ENCODE measurements around the gene GALNT10.

Gene GALNT10

DNA sequence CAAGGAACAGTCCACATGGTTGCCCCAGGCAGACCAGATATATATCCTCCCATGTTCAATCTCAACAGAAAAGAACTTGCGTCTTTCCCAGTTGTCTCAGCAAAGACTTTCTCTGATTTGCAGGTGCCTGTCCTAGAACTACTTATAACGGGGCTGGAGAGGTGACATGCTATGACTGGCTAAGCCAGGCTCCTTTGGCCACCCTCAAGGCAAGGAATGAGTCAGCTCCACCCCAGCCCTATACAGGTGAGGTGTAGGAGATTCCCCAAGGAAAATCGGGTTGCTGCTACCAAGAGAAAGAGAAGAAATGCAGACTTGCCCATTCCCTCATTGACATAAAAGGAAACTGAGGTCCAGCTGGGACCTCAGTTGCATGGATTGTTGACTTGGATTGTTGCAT, 127.4 kb downstream of the GALNT10 start:
- no peak for DNase-seq (ENCODE audit: low read depth in 3 of 3, low spot score in 1 of 3)

DNA sequence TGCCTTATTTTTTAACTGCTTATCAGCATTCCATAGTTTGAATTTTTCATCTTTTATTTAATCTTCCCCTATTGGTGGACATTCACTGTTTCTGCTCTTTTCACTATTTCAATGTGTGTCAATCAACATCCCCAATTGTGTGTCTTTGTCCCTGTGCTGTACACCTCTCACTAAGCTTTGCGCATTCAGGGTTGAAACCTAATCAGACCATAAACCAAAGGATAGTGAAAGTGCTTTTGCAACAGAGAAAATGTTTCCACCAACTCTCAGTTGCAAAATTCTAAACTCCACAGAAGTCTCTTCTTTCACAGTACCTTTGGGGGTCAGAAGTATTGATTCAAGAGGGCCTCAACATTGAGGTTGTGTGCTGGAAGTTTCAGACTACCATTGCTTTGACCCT, 128.2 kb downstream of the GALNT10 start:
- no peak for DNase-seq (ENCODE audit: low read depth in 3 of 3, low spot score in 1 of 3)

- DNase-seq (ENCODE audit: low read depth in 3 of 3, low spot score in 1 of 3) = no peak
Measured at GRCh38 chr5:154319736-154320135, 129.2 kb downstream of the GALNT10 start.

DNA sequence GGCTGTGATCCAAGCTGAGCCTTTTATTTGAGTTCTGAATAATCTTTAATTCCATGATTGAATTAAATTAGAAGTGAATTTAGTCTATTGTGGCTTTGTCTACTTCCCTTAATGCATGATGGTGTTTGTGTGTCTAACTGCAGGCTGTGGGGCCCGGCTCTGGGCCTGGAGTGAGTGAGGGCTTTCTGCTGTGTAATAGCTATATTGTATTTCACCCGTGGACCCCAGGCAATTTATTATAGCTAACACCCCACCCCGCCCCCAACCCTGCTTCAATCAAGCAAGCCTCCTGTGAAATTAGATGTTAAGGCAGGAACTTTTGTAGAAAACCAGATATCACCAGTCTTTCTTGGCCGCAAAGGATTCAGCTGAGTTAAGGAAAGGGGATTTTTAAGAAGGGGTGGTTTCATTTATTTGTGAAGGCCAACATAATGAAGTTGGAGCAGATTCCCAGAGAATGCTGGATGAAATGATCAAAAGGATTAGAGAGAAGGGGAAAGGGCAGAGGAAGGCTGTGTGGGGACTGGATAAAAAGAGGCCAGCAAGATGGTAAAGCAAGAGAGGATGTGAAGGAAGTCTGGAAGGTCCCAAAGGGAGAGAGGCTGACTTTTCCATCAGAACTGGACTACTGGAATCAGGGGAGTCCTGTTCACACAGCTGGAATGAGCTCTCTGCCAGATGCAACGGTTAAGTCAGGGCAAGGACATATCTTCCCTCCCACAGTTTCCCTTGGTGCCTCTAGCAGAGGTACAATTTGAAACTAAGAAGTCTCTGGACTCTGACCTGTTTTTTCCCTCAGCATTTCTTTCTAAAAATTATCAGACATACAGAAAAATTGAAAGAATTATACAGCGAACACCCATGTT, 129.9 kb downstream of the GALNT10 start:
- no peak for DNase-seq (ENCODE audit: low read depth in 3 of 3, low spot score in 1 of 3)

DNA sequence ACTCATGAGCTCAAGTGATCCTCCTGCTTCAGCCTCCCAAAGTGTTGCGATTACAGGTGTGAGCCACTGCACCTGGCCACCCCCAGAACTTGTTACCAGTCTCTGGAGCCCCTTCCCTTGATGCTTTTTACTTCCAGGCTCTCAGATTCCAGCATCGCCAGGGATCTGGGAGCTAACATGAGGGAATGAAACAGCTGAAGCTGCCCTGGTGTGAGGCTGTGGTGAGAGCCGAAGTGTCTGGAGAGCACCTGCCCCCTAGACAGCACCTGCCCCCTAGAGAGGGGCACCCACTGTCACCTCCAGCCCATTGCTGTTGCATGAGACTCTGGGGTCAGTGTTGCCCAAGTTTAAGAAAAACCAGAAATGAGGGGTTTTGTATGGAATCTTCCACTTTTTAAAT, 131.0 kb downstream of the GALNT10 start:
- no peak for DNase-seq (ENCODE audit: low read depth in 3 of 3, low spot score in 1 of 3)

GRCh38 chr5:154324033-154324432, 133.5 kb downstream of the GALNT10 start:
- DNase-seq (ENCODE audit: low read depth in 3 of 3, low spot score in 1 of 3) = no peak

- no peak for DNase-seq (ENCODE audit: low read depth in 3 of 3, low spot score in 1 of 3)
Measured at GRCh38 chr5:154325566-154325965, 135.0 kb downstream of the GALNT10 start.

DNA sequence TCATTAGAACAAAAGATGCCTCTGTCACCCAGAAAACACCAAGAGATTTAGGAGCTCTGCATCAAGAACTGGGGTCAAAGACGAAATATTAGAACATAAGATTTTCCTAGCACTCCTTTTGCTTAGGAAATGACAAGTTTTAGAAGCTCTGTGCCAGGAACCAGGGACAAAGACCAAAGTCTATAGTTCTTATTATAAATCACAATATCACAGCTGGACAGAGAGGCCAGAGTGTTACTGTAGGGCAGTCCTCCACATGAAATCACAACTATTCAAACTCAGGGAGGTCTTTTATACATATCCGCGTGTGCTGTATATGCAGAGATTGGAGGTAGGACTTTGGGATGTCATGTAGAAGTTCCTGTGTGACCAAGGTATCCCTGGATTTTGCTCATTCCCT, 138.5 kb downstream of the GALNT10 start:
- no peak for DNase-seq (ENCODE audit: low read depth in 3 of 3, low spot score in 1 of 3)

DNA sequence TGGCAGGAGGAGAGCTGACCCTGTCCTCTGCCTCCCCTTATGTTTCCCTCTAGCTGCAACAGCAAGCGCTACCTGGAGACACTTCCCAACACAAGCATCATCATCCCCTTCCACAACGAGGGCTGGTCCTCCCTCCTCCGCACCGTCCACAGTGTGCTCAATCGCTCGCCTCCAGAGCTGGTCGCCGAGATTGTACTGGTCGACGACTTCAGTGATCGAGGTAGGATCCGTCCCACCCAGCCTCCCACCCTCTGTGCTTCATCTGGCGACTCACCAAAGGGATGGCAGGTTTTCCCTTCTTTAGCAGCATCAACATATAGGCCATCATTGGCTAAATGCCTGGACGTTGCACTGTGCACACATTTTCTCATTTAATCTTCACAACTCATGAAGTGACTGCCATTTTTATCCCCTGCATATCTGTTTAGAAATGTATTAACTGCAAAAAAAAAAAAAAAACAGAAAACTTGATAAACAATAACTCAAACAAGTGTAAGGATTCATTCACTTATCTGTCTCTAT, 139.0 kb downstream of the GALNT10 start:
- no peak for DNase-seq (ENCODE audit: low read depth in 3 of 3, low spot score in 1 of 3)

- no peak for DNase-seq (ENCODE audit: low read depth in 3 of 3, low spot score in 1 of 3)
Measured at GRCh38 chr5:154330097-154330667, 139.6 kb downstream of the GALNT10 start.

DNA sequence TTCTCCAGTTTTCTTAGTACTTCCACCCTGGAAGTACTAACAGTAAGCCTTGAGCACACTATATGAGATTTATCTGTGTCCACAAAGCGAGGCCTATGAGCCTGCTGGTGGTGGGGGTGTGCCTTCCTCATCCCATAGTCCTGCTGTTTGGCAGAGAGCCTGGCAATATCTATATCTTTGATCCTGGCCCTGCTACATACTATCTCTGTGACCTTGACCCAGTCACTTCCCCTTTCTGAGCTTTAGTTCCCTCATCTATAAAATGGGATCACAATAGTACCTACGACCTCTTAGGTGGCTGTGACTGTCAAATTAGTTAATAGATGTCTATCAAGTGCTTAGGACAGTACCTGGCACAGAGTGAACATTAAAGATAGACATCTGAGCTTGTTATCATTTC, 140.7 kb downstream of the GALNT10 start:
- no peak for DNase-seq (ENCODE audit: low read depth in 3 of 3, low spot score in 1 of 3)

DNA sequence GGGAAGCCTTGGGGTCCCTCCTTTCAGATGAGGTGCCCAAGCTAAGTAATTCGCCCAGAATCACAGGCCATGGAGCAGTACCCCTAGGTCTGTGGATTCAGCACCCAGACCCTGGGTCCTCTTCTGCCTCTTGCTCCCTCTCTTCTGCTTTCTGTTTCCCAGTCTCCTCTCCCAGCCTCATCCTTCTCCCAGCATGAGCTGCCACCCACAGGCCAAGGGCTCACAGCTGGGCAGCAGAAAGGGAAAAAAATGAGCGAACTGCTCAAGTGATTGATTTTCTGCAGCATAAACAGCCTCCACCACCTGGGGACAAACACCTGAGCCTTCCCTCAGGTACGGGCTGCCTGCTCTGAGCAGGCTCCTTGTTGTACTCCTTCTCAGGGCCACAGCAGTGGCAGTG, 141.4 kb downstream of the GALNT10 start:
- DNase-seq (ENCODE audit: low read depth in 3 of 3, low spot score in 1 of 3) = no peak

GRCh38 chr5:154332451-154332850, 141.9 kb downstream of the GALNT10 start:
- no peak for DNase-seq (ENCODE audit: low read depth in 3 of 3, low spot score in 1 of 3)

- no peak for DNase-seq (ENCODE audit: low read depth in 3 of 3, low spot score in 1 of 3)
Measured at GRCh38 chr5:154333016-154333415, 142.5 kb downstream of the GALNT10 start.

DNA sequence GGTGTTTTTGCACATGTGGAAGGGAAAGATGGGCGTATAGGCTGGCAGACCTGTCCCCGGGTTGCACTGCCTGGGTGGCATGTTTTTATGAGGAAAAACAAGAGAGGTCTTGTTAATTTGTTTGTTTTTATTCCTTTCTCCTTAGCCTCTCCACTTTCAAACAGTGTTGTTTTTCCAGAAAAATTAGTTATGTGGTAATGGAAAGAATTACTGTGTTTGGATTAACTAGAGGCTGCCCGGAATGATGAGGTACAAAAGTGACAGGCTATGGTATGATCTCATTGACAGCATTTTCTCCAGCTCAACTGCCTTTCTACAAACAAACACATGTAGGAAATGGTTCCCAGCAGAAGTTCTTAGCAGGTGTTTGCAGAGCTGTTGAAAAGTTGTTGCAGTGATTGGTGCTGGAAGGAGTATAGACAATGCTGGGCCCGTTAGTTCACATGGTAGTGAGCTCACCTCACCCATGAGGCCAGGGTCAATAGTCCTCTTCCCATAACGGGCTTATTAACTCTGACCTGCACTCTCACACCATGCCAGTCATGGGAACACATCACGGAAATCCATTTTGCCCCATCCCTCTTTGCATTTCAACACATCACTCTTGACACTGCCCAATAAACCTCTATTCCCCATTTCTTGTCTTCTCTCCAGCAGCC, 144.0 kb downstream of the GALNT10 start:
- no peak for DNase-seq (ENCODE audit: low read depth in 3 of 3, low spot score in 1 of 3)

GRCh38 chr5:154335065-154335448, 144.5 kb downstream of the GALNT10 start:
- DNase-seq (ENCODE audit: low read depth in 3 of 3, low spot score in 1 of 3) = no peak

DNA sequence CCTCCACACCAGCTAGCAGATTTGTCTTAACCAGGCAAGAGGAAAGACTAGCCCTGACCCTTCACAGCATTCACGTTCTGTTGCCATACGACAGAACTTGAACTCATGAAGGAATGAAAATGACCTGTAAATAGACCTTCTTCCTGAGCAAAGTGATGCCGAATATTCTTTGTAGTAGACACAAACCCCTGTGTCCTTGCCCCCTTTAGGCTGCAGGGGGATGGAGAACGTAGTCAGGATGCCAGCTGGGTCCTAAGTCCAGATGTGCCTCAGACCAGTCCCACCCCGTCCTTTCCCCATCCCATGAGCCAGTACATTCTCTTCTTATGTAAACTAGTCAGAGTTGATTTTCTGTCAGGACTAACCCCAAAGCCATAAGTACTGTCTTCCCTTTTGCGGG, 151.1 kb downstream of the GALNT10 start:
- no peak for DNase-seq (ENCODE audit: low read depth in 3 of 3, low spot score in 1 of 3)

DNA sequence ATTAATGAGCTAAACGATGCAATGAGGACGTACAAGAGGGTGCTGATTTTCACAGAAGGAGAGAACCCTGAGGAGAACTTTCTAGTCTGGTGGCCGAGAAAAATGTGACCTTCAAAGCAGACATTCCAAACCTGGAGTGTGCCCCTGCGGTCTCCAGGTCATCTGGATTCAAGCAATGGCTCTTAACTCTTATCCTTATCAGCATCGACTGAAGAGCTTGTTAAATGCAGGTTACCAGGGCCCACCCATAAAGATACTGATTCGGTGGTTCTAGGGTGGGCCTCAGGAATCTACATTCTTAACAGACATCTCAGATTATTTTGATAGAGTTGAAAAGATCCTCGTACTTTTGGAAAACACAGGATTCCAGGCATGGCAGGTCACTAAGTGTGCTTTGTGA, 151.7 kb downstream of the GALNT10 start:
- no peak for DNase-seq (ENCODE audit: low read depth in 3 of 3, low spot score in 1 of 3)

GRCh38 chr5:154342963-154343362, 152.4 kb downstream of the GALNT10 start:
- DNase-seq (ENCODE audit: low read depth in 3 of 3, low spot score in 1 of 3) = no peak

DNA sequence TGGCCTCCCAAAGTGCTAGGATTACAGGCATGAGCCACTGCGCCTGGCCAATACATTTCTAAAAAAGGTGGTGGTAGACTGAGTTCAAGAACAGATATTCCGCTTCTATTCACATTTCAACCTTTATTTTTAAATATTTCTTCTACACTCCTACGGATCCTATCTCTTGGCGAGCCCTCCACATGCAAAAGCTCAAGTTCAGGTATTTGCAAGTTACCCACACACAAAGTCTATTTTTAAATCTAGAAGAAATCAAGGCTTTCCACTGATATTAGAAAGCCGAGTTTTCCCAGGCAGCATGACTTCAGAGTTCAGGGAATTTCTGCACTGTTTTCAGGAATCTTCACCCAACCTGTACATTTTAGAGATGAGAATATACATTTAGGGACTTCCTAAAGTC, 153.9 kb downstream of the GALNT10 start:
- DNase-seq (ENCODE audit: low read depth in 3 of 3, low spot score in 1 of 3) = no peak

- no peak for DNase-seq (ENCODE audit: low read depth in 3 of 3, low spot score in 1 of 3)
Measured at GRCh38 chr5:154345255-154345952, 154.9 kb downstream of the GALNT10 start.

DNA sequence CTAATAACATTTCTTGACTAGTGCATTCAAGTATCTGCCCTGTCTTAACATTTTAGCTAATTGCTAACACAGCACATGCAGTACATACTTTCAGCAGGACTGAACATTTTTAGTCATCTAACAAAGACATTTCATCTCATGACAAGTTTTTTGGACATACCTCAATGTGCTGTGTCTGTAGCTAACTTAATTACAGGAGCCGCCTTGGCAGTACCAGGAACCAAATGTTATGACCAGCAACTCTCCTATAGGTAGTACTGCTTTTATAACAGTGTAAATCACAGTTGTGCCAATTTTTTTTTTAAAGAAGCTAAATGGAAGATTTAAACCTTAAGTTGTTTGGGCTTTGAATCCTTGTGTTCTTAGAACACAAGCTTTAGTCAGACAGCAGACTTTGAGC, 155.9 kb downstream of the GALNT10 start:
- DNase-seq (ENCODE audit: low read depth in 3 of 3, low spot score in 1 of 3) = no peak

Measured in stimulated activated CD4-positive, alpha-beta T cell treated with anti-CD3 and anti-CD28 coated beads, TNF-alpha, amount 100 ng/mL, for 1 hour (primary cell).